ENCODE data around the gene TBC1D5.
"Not testable (repeated sequence)": the region's sequence is repeated elsewhere in the genome, so short reads cannot be mapped to it uniquely, and the experiment has no call there.

TBC1D5 gene

GRCh38 chr3:17742880-17743657, 638 bp upstream of the TBC1D5 start:
- DNase-seq (ENCODE audit: low read depth, low spot score): no peak
- in situ Hi-C loops (cut with HindIII; ENCODE audit: low sequenced_read_pairs): no loop called here
- TF ChIP-seq CTCF (IDR thresholded peaks at IDR 0.05; ENCODE audit: low read depth, low read length): no peak

GRCh38 chr3:17741621-17742101, 770 bp downstream of the TBC1D5 start:
- peak overlapping the region; percentile 67 for H3K4me3 ChIP-seq (ENCODE audit: low read depth, low read length)
- DNase-seq (ENCODE audit: low read depth, low spot score): no peak
- in situ Hi-C loops (cut with HindIII; ENCODE audit: low sequenced_read_pairs): no loop called here
- TF ChIP-seq CTCF (IDR thresholded peaks at IDR 0.05; ENCODE audit: low read depth, low read length): no peak

More at GRCh38 chr3:17742880-17743657, 638 bp upstream of the TBC1D5 start:
- H3K4me3 ChIP-seq (ENCODE audit: low read depth, low read length): peak overlapping the region; percentile 67

- no peak for TF ChIP-seq CTCF (IDR thresholded peaks at IDR 0.05; ENCODE audit: low read depth, low read length)
- in situ Hi-C loops (cut with HindIII; ENCODE audit: low sequenced_read_pairs): no loop called here
- DNase-seq (ENCODE audit: low read depth, low spot score): peak; percentile 40
Measured at GRCh38 chr3:17740721-17741141, 1.7 kb downstream of the TBC1D5 start.

GRCh38 chr3:17738921-17739320, 3.5 kb downstream of the TBC1D5 start:
- H3K4me3 ChIP-seq (ENCODE audit: low read depth, low read length): no peak overlapping the region
- DNase-seq (ENCODE audit: low read depth, low spot score): no peak
- TF ChIP-seq CTCF (IDR thresholded peaks at IDR 0.05; ENCODE audit: low read depth, low read length): no peak
- in situ Hi-C loops (cut with HindIII; ENCODE audit: low sequenced_read_pairs): no loop called here

More at GRCh38 chr3:17740721-17741141, 1.7 kb downstream of the TBC1D5 start:
- peak overlapping the region; percentile 67 for H3K4me3 ChIP-seq (ENCODE audit: low read depth, low read length)

GRCh38 chr3:17738219-17738618, 4.2 kb downstream of the TBC1D5 start:
- in situ Hi-C loops (cut with HindIII; ENCODE audit: low sequenced_read_pairs): no loop called here
- no peak for DNase-seq (ENCODE audit: low read depth, low spot score)
- no peak overlapping the region for H3K4me3 ChIP-seq (ENCODE audit: low read depth, low read length)
- no peak for TF ChIP-seq CTCF (IDR thresholded peaks at IDR 0.05; ENCODE audit: low read depth, low read length)

GRCh38 chr3:17737591-17737990, 4.8 kb downstream of the TBC1D5 start:
- in situ Hi-C loops (cut with HindIII; ENCODE audit: low sequenced_read_pairs): no loop called here
- no peak for DNase-seq (ENCODE audit: low read depth, low spot score)
- no peak overlapping the region for H3K4me3 ChIP-seq (ENCODE audit: low read depth, low read length)
- no peak for TF ChIP-seq CTCF (IDR thresholded peaks at IDR 0.05; ENCODE audit: low read depth, low read length)

- in situ Hi-C loops (cut with HindIII; ENCODE audit: low sequenced_read_pairs); DNase-seq (ENCODE audit: low read depth, low spot score); H3K4me3 ChIP-seq (ENCODE audit: low read depth, low read length): not testable (repeated sequence)
Measured at GRCh38 chr3:17735362-17735761, 7.1 kb downstream of the TBC1D5 start.
